Activated T-helper 1 cell treated with anti-CD3 and anti-CD28 coated beads, Interleukin-12 subunit alpha, Interleukin-12 subunit beta, Interleukin-2, Interleukin-4 antibody, amounts not matched to agents 30 ng/mL and 10 ng/mL and 1 ng/mL, durations not matched to agents 14 hours and 24 hours and 36 hours (primary cell): Measurements from ENCODE around the gene HOXC12. TPM values are rescaled to one million over a fixed set of nuclear protein-coding genes. Genes with fewer than 3 reads are reported as not detected.

ENCODE experiments used
- DNase-seq: peaks from one replicate; pipeline ENCODE4 v3.0.0; 2021; ENCODE audit warnings: low spot score
- H3K27ac Mint-ChIP-seq: one replicate; pipeline ENCODE4 v1.8.0; 2021; ENCODE audit warnings: mild to moderate bottlenecking, mixed read lengths
- H3K27me3 Mint-ChIP-seq: one replicate; pipeline ENCODE4 v1.8.0; 2022; ENCODE audit warnings: mild to moderate bottlenecking, moderate library complexity, mixed read lengths; ENCODE audit not compliant: insufficient read depth
- H3K36me3 Mint-ChIP-seq: one replicate; pipeline ENCODE4 v1.8.0; 2021; ENCODE audit warnings: low read depth, mixed read lengths
- H3K4me1 Mint-ChIP-seq: one replicate; pipeline ENCODE4 v1.8.0; 2021; ENCODE audit warnings: low read depth, mixed read lengths
- H3K4me3 Mint-ChIP-seq: one replicate; pipeline ENCODE4 v1.8.0; 2021; ENCODE audit warnings: mild to moderate bottlenecking, moderate library complexity, mixed read lengths
- H3K9me3 Mint-ChIP-seq: one replicate; pipeline ENCODE4 v1.8.0; 2021; ENCODE audit warnings: mixed read lengths
- intact Hi-C: fragments of 100-400 bp; cut with micrococcal nuclease; formaldehyde crosslinking; loops from one replicate; pipeline ENCODE4 v1.15.1; 2024
- total RNA-seq: library from RNA; stranded (reverse); gene quantifications from 2 replicates; pipeline ENCODE4 v1.2.3, GENCODE V29; 2022

HOXC12 gene
- total RNA-seq, 1 donor from 2014 or later, result not detected

GRCh38 chr12:53973236-53974042, 18.7 kb downstream of the HOXC12 start:
- DNase-seq, result no peak
- Mint-ChIP-seq H3K27ac (peak overlapping the region; percentile 66), H3K4me3 (peak overlapping the region; percentile 37)

GRCh38 chr12:53974084-53975063, 19.7 kb downstream of the HOXC12 start, which contains the start of gene HOTAIR:
HOTAIR (minus strand) TSS chr12:53974954.
- intact Hi-C loops, result no loop called here
- peaks cover 89% of the 10 kb centered on the region for H3K27me3 Mint-ChIP-seq
- peak within 1 kb of the TSS; percentile 81 for H3K27ac Mint-ChIP-seq

More at GRCh38 chr12:53973236-53974042, 18.7 kb downstream of the HOXC12 start:
- intact Hi-C loops, result loop anchor here (2.0 kb wide), 1 partner anchor 17 kb away; no protein-coding TSS in a partner anchor
- peaks cover 89% of the 10 kb centered on the region for H3K27me3 Mint-ChIP-seq
- peaks cover 5% of the 10 kb centered on the region for H3K36me3 Mint-ChIP-seq
- peaks cover 15% of the 10 kb centered on the region for H3K4me1 Mint-ChIP-seq
- no peaks in the 10 kb centered on the region for H3K9me3 Mint-ChIP-seq

GRCh38 chr12:53975064-53975471, 20.4 kb downstream of the HOXC12 start:
- Mint-ChIP-seq H3K27ac (no peak overlapping the region), H3K36me3 (peaks cover 6% of the 10 kb centered on the region), H3K4me3 (no peak overlapping the region), H3K27me3 (peaks cover 89% of the 10 kb centered on the region), H3K4me1 (peaks cover 15% of the 10 kb centered on the region), H3K9me3 (no peaks in the 10 kb centered on the region)
- intact Hi-C loops, result no loop called here
- no peak for DNase-seq

More at GRCh38 chr12:53974084-53975063, 19.7 kb downstream of the HOXC12 start, which contains the start of gene HOTAIR:
- no peak within 1 kb of the TSS for H3K4me3 Mint-ChIP-seq
- peaks cover 5% of the 10 kb centered on the region for H3K36me3 Mint-ChIP-seq
- no peaks in the 10 kb centered on the region for H3K9me3 Mint-ChIP-seq
- no peak for DNase-seq
- peaks cover 15% of the 10 kb centered on the region for H3K4me1 Mint-ChIP-seq

GRCh38 chr12:53975479-53976152, 20.9 kb downstream of the HOXC12 start:
- no peaks in the 10 kb centered on the region for H3K9me3 Mint-ChIP-seq
- intact Hi-C loops, result no loop called here
- H3K36me3 Mint-ChIP-seq, result peaks cover 7% of the 10 kb centered on the region
- H3K27me3 Mint-ChIP-seq, result peaks cover 88% of the 10 kb centered on the region
- peaks cover 15% of the 10 kb centered on the region for H3K4me1 Mint-ChIP-seq
- peak overlapping the region; percentile 81 for H3K27ac Mint-ChIP-seq
- DNase-seq, result no peak
- H3K4me3 Mint-ChIP-seq, result no peak overlapping the region

- H3K4me1 Mint-ChIP-seq, result peaks cover 15% of the 10 kb centered on the region
- H3K27ac Mint-ChIP-seq, result no peak overlapping the region
- H3K4me3 Mint-ChIP-seq, result no peak overlapping the region
- no peak for DNase-seq
- no peaks in the 10 kb centered on the region for H3K9me3 Mint-ChIP-seq
- intact Hi-C loops, result no loop called here
- H3K27me3 Mint-ChIP-seq, result peaks cover 88% of the 10 kb centered on the region
- H3K36me3 Mint-ChIP-seq, result peaks cover 7% of the 10 kb centered on the region
Measured at GRCh38 chr12:53976172-53976822, 21.6 kb downstream of the HOXC12 start.

GRCh38 chr12:53976823-53977595, 22.3 kb downstream of the HOXC12 start:
- H3K36me3 Mint-ChIP-seq, result peaks cover 7% of the 10 kb centered on the region
- H3K4me1 Mint-ChIP-seq, result peaks cover 15% of the 10 kb centered on the region
- no peak for DNase-seq
- no peak overlapping the region for H3K27ac Mint-ChIP-seq
- H3K27me3 Mint-ChIP-seq, result peaks cover 87% of the 10 kb centered on the region
- H3K9me3 Mint-ChIP-seq, result no peaks in the 10 kb centered on the region
- H3K4me3 Mint-ChIP-seq, result no peak overlapping the region
- intact Hi-C loops, result no loop called here

- no peak for DNase-seq
- Mint-ChIP-seq H3K4me3 (no peak overlapping the region), H3K36me3 (peaks cover 7% of the 10 kb centered on the region), H3K4me1 (peaks cover 14% of the 10 kb centered on the region), H3K9me3 (no peaks in the 10 kb centered on the region), H3K27ac (no peak overlapping the region), H3K27me3 (peaks cover 86% of the 10 kb centered on the region)
- intact Hi-C loops, result no loop called here
Measured at GRCh38 chr12:53977596-53978445, 23.1 kb downstream of the HOXC12 start.

- intact Hi-C loops, result no loop called here
- peaks cover 88% of the 10 kb centered on the region for H3K27me3 Mint-ChIP-seq
Measured at GRCh38 chr12:53978477-53979356, 24.0 kb downstream of the HOXC12 start.

GRCh38 chr12:53980104-53980801, 25.6 kb downstream of the HOXC12 start:
- Mint-ChIP-seq H3K36me3 (peaks cover 4% of the 10 kb centered on the region), H3K27ac (no peak overlapping the region), H3K4me3 (no peak overlapping the region), H3K27me3 (peaks cover 95% of the 10 kb centered on the region), H3K4me1 (peaks cover 8% of the 10 kb centered on the region), H3K9me3 (no peaks in the 10 kb centered on the region)
- DNase-seq, result no peak
- intact Hi-C loops, result loop anchor here (2.0 to 10.0 kb wide), 2 partner anchors 13 to 45 kb away; partner anchors contain the start of gene HOXC13

More at GRCh38 chr12:53978477-53979356, 24.0 kb downstream of the HOXC12 start:
- Mint-ChIP-seq H3K4me1 (peaks cover 9% of the 10 kb centered on the region), H3K27ac (no peak overlapping the region), H3K4me3 (no peak overlapping the region), H3K9me3 (no peaks in the 10 kb centered on the region), H3K36me3 (peaks cover 4% of the 10 kb centered on the region)
- no peak for DNase-seq
